Gastroesophageal sphincter (tissue), 2 donors: ENCODE results near the gene RPTOR.

Source experiments
- POLR2A ChIP-seq, 2 donors: fragments of 450-650 bp; IDR thresholded peaks; one replicate each; pipeline ENCODE4 v1.6.1; 2017; ENCODE audit warnings: antibody characterized with exemption in 2 of 2, mild to moderate bottlenecking in 2 of 2, moderate library complexity in 1 of 2
- POLR2AphosphoS5 ChIP-seq: sonication (generic); formaldehyde crosslinking; IDR thresholded peaks from one replicate; pipeline ENCODE4 v1.6.1; 2017; ENCODE audit warnings: antibody characterized with exemption

- TF ChIP-seq POLR2A (IDR thresholded peaks at IDR 0.05) (no peak), POLR2AphosphoS5 (no peak)
Observed at GRCh38 chr17:80709090-80709695, 164.6 kb downstream of the RPTOR start.
